ENCODE measurements around the gene SMIM15. TPM values are rescaled to one million over a fixed set of nuclear protein-coding genes. Genes with fewer than 3 reads are reported as not detected.

Gene SMIM15
- total RNA-seq, 1 donor from 2014 or later, result 33.1 TPM

- H3K9me3 ChIP-seq, result no peaks in the 10 kb centered on the region
- H3K4me3 ChIP-seq, result no peak overlapping the region
- no peaks in the 10 kb centered on the region for H3K27me3 ChIP-seq
- DNase-seq (ENCODE audit: extremely low spot score in 2 of 2), result no peak
- H3K27ac ChIP-seq, result no peak overlapping the region
- intact Hi-C loops (cut with DNase I), result no loop called here
- H3K4me1 ChIP-seq, result no peaks in the 10 kb centered on the region
- H3K36me3 ChIP-seq, result no peaks in the 10 kb centered on the region
- TF ChIP-seq CTCF (IDR thresholded peaks at IDR 0.05), result no peak
- TF ChIP-seq POLR2AphosphoS5 (IDR thresholded peaks at IDR 0.05; ENCODE audit: insufficient read depth in 1 of 2, low read depth in 1 of 2), result no peak
- no peak for TF ChIP-seq POLR2A (IDR thresholded peaks at IDR 0.05)
Observed at GRCh38 chr5:61176631-61177030, 14.4 kb upstream of the SMIM15 start.

- no peaks in the 10 kb centered on the region for H3K9me3 ChIP-seq
- TF ChIP-seq CTCF (IDR thresholded peaks at IDR 0.05) (no peak), POLR2AphosphoS5 (IDR thresholded peaks at IDR 0.05; ENCODE audit: insufficient read depth in 1 of 2, low read depth in 1 of 2) (no peak), POLR2A (IDR thresholded peaks at IDR 0.05) (no peak)
- no peaks in the 10 kb centered on the region for H3K36me3 ChIP-seq
- no peaks in the 10 kb centered on the region for H3K27me3 ChIP-seq
- no peak overlapping the region for H3K27ac ChIP-seq
- DNase-seq (ENCODE audit: extremely low spot score in 2 of 2), result no peak
- intact Hi-C loops (cut with DNase I), result no loop called here
- no peaks in the 10 kb centered on the region for H3K4me1 ChIP-seq
- no peak overlapping the region for H3K4me3 ChIP-seq
Observed at GRCh38 chr5:61171479-61171878, 9.2 kb upstream of the SMIM15 start.

DNA sequence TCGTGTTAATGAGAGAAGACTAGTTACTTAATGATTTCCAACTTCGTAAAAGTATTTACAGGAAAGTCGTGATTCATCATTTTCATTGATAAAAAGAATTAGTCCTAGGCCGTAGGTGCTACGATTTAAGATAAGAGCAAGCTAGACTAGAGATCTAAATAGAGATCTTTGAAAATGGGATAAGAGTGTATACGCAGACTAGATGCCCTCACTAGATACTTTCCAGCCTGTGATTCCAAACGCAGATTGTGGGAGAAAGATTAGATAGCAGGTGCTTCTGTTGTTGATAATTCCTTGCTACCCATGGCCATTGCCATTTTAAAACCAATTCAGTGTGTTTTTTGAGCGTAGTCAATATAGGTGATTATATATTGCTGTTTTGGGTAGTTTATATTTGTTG lies 6.7 kb upstream of the SMIM15 start:
- no peaks in the 10 kb centered on the region for H3K27me3 ChIP-seq
- DNase-seq (ENCODE audit: extremely low spot score in 2 of 2), result no peak
- peaks cover under 1% of the 10 kb centered on the region for H3K4me1 ChIP-seq
- no peaks in the 10 kb centered on the region for H3K9me3 ChIP-seq
- intact Hi-C loops (cut with DNase I), result loop anchor here (10.0 kb wide), 1 partner anchor 166 kb away; the partner anchor contains the start of gene ZSWIM6
- no peak overlapping the region for H3K4me3 ChIP-seq
- no peak for TF ChIP-seq POLR2AphosphoS5 (IDR thresholded peaks at IDR 0.05; ENCODE audit: insufficient read depth in 1 of 2, low read depth in 1 of 2)
- TF ChIP-seq CTCF (IDR thresholded peaks at IDR 0.05), result no peak
- TF ChIP-seq POLR2A (IDR thresholded peaks at IDR 0.05), result no peak
- no peak overlapping the region for H3K27ac ChIP-seq
- no peaks in the 10 kb centered on the region for H3K36me3 ChIP-seq

DNA sequence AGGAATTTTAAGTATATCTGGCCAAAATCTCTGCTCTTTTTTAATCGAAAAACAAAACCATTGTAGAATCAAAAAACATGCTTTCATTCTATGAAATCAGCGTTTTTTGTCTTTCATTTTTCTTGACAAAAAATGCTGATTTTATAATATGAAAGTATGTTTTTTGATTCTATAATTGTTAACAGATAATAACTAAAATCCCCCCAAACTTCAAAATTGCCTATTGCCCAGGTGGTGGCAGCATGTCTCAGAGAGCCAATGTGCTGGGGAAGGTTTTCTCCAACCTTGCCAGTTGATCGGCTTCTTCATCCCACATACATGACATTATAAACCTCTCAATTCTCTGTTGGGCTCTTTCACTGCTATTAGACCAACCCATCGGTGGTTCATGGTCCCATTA lies 5.1 kb upstream of the SMIM15 start:
- TF ChIP-seq CTCF (IDR thresholded peaks at IDR 0.05), result no peak
- TF ChIP-seq POLR2A (IDR thresholded peaks at IDR 0.05), result no peak
- TF ChIP-seq POLR2AphosphoS5 (IDR thresholded peaks at IDR 0.05; ENCODE audit: insufficient read depth in 1 of 2, low read depth in 1 of 2), result no peak
- H3K36me3 ChIP-seq, result no peaks in the 10 kb centered on the region
- no peak overlapping the region for H3K4me3 ChIP-seq
- H3K9me3 ChIP-seq, result no peaks in the 10 kb centered on the region
- H3K4me1 ChIP-seq, result peaks cover 12% of the 10 kb centered on the region
- intact Hi-C loops (cut with DNase I), result loop anchor here (10.0 kb wide), 1 partner anchor 167 kb away; the partner anchor contains the start of gene ZSWIM6
- no peaks in the 10 kb centered on the region for H3K27me3 ChIP-seq
- no peak for DNase-seq (ENCODE audit: extremely low spot score in 2 of 2)
- H3K27ac ChIP-seq, result no peak overlapping the region

DNA sequence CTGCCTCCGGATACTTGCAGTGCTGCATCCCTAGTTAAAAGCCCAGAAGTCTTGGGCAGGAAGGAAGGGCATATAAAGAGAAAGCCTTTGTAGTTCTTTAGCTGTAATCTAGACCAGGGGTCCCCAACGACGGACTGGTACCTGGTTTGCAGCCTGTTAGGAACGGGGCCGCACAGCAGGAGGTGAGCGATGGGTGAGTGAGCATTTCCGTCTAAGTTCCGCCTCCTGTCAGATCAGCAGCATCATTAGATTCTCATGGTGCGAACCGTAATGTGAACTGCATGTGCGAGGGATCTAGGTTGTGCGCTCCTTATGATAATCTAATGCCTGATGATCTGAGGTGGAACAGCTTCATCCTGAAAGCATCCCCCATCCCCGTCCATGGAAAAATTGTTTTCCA lies 1.6 kb upstream of the SMIM15 start:
- no peaks in the 10 kb centered on the region for H3K9me3 ChIP-seq
- H3K4me1 ChIP-seq, result peaks cover 33% of the 10 kb centered on the region
- no peak overlapping the region for H3K4me3 ChIP-seq
- no peak for DNase-seq (ENCODE audit: extremely low spot score in 2 of 2)
- no peaks in the 10 kb centered on the region for H3K27me3 ChIP-seq
- peaks cover 0 to 16% of the 10 kb centered on the region in 2 donors for H3K36me3 ChIP-seq
- H3K27ac ChIP-seq, result no peak overlapping the region
- intact Hi-C loops (cut with DNase I), result loop anchor here (10.0 kb wide), 1 partner anchor 171 kb away; the partner anchor contains the start of gene ZSWIM6
- no peak for TF ChIP-seq POLR2AphosphoS5 (IDR thresholded peaks at IDR 0.05; ENCODE audit: insufficient read depth in 1 of 2, low read depth in 1 of 2)

All from vagina (tissue), 2 donors.